ENCODE data around the gene TNFRSF14. TPM values are rescaled to one million over a fixed set of nuclear protein-coding genes. Genes with fewer than 3 reads are reported as not detected.

The TNFRSF14 gene
- total RNA-seq, 1 donor from 2014 or later = 6.5 TPM

GRCh38 chr1:2607641-2608091 is 51.5 kb downstream of the TNFRSF14 start:
- TF ChIP-seq CTCF (IDR thresholded peaks at IDR 0.05) = no peak
- H3K27me3 Mint-ChIP-seq (ENCODE audit: unreplicated experiment) = peaks cover 2% of the 10 kb centered on the region
- H3K9me3 Mint-ChIP-seq (ENCODE audit: unreplicated experiment) = no peaks in the 10 kb centered on the region
- H3K36me3 Mint-ChIP-seq (ENCODE audit: unreplicated experiment) = no peaks in the 10 kb centered on the region
- no peak overlapping the region for H3K4me3 Mint-ChIP-seq (ENCODE audit: unreplicated experiment)
- no peak for DNase-seq (ENCODE audit: extremely low spot score, unreplicated experiment)
- peaks cover 9% of the 10 kb centered on the region for H3K4me1 Mint-ChIP-seq (ENCODE audit: unreplicated experiment)
- H3K27ac Mint-ChIP-seq (ENCODE audit: unreplicated experiment) = no peak overlapping the region

GRCh38 chr1:2609319-2610035 is 53.3 kb downstream of the TNFRSF14 start:
- H3K4me1 Mint-ChIP-seq (ENCODE audit: unreplicated experiment) = peaks cover 9% of the 10 kb centered on the region
- peaks cover 8% of the 10 kb centered on the region for H3K9me3 Mint-ChIP-seq (ENCODE audit: unreplicated experiment)
- no peak for TF ChIP-seq CTCF (IDR thresholded peaks at IDR 0.05)
- no peak overlapping the region for H3K4me3 Mint-ChIP-seq (ENCODE audit: unreplicated experiment)
- no peaks in the 10 kb centered on the region for H3K36me3 Mint-ChIP-seq (ENCODE audit: unreplicated experiment)
- no peak overlapping the region for H3K27ac Mint-ChIP-seq (ENCODE audit: unreplicated experiment)
- H3K27me3 Mint-ChIP-seq (ENCODE audit: unreplicated experiment) = no peaks in the 10 kb centered on the region
- no peak for DNase-seq (ENCODE audit: extremely low spot score, unreplicated experiment)

- DNase-seq (ENCODE audit: extremely low spot score, unreplicated experiment) = no peak
- peaks cover 9% of the 10 kb centered on the region for H3K4me1 Mint-ChIP-seq (ENCODE audit: unreplicated experiment)
- H3K27ac Mint-ChIP-seq (ENCODE audit: unreplicated experiment) = no peak overlapping the region
- no peaks in the 10 kb centered on the region for H3K27me3 Mint-ChIP-seq (ENCODE audit: unreplicated experiment)
- peaks cover 11% of the 10 kb centered on the region for H3K9me3 Mint-ChIP-seq (ENCODE audit: unreplicated experiment)
- H3K36me3 Mint-ChIP-seq (ENCODE audit: unreplicated experiment) = no peaks in the 10 kb centered on the region
- no peak for TF ChIP-seq CTCF (IDR thresholded peaks at IDR 0.05)
- no peak overlapping the region for H3K4me3 Mint-ChIP-seq (ENCODE audit: unreplicated experiment)
Observed at GRCh38 chr1:2610036-2610959, 54.1 kb downstream of the TNFRSF14 start.

- Mint-ChIP-seq H3K4me1 (ENCODE audit: unreplicated experiment) (peaks cover 9% of the 10 kb centered on the region), H3K9me3 (ENCODE audit: unreplicated experiment) (peaks cover 17% of the 10 kb centered on the region), H3K4me3 (ENCODE audit: unreplicated experiment) (no peak overlapping the region), H3K27ac (ENCODE audit: unreplicated experiment) (no peak overlapping the region), H3K27me3 (ENCODE audit: unreplicated experiment) (no peaks in the 10 kb centered on the region), H3K36me3 (ENCODE audit: unreplicated experiment) (no peaks in the 10 kb centered on the region)
- no peak for TF ChIP-seq CTCF (IDR thresholded peaks at IDR 0.05)
- no peak for DNase-seq (ENCODE audit: extremely low spot score, unreplicated experiment)
Observed at GRCh38 chr1:2611031-2611501, 54.9 kb downstream of the TNFRSF14 start.
